ACC112 (cell line): ENCODE measurements around the gene PGAP1.

Experiments used
- H2AFZ ChIP-seq: fragments of 200-600 bp; sonication (generic); one replicate; pipeline ENCODE4 v1.6.0; 2017; ENCODE audit warnings: antibody characterized with exemption, low read length; ENCODE audit not compliant: unreplicated experiment
- H3K27ac ChIP-seq: fragments of 200-600 bp; sonication (generic); 2 replicates; pipeline ENCODE4 v1.5.1; 2014; ENCODE audit warnings: low read depth, mild to moderate bottlenecking, antibody characterized with exemption, low read length, moderate library complexity
- H3K27me3 ChIP-seq: fragments of 200-600 bp; sonication (generic); 2 replicates; pipeline ENCODE4 v1.6.1; 2014; ENCODE audit warnings: mild to moderate bottlenecking, antibody characterized with exemption, low read length, moderate library complexity, mixed read lengths; ENCODE audit not compliant: insufficient read depth
- H3K36me3 ChIP-seq: fragments of 200-600 bp; sonication (generic); 2 replicates; pipeline ENCODE4 v1.6.1; 2016; ENCODE audit warnings: mild to moderate bottlenecking, antibody characterized with exemption, low read length, moderate library complexity, mixed read lengths; ENCODE audit not compliant: insufficient read depth
- H3K4me1 ChIP-seq: fragments of 200-600 bp; sonication (generic); one replicate; pipeline ENCODE4 v1.6.1; 2016; ENCODE audit warnings: low read length, mixed read lengths; ENCODE audit not compliant: insufficient read depth, unreplicated experiment, control insufficient read depth
- H3K4me3 ChIP-seq: fragments of 200-600 bp; sonication (generic); 2 replicates; pipeline ENCODE4 v1.5.1; 2014; ENCODE audit warnings: mild to moderate bottlenecking, low read depth, low read length
- H3K79me2 ChIP-seq: fragments of 200-600 bp; sonication (generic); one replicate; pipeline ENCODE4 v1.6.0; 2016; ENCODE audit warnings: low read length; ENCODE audit not compliant: control insufficient read depth, unreplicated experiment, insufficient read depth

PGAP1 gene

GRCh38 chr2:196846295-196846694 lies 80.2 kb downstream of the PGAP1 start:
- Histone ChIP-seq H3K27ac (no peak overlapping the region), H3K79me2 (no peaks in the 10 kb centered on the region), H3K27me3 (no peaks in the 10 kb centered on the region), H3K36me3 (peaks cover 3% of the 10 kb centered on the region; the same call in 1 of the 2 replicates), H3K4me1 (no peaks in the 10 kb centered on the region), H3K4me3 (no peak overlapping the region), H2AFZ (no peak overlapping the region)

GRCh38 chr2:196845371-196845770 lies 81.1 kb downstream of the PGAP1 start:
- Histone ChIP-seq H2AFZ (no peak overlapping the region), H3K4me1 (no peaks in the 10 kb centered on the region), H3K79me2 (no peaks in the 10 kb centered on the region), H3K4me3 (no peak overlapping the region), H3K36me3 (peaks cover 3% of the 10 kb centered on the region; the same call in 1 of the 2 replicates), H3K27ac (no peak overlapping the region), H3K27me3 (no peaks in the 10 kb centered on the region)

GRCh38 chr2:196840171-196840570 lies 86.3 kb downstream of the PGAP1 start:
- Histone ChIP-seq H3K79me2 (no peaks in the 10 kb centered on the region), H2AFZ (no peak overlapping the region), H3K27ac (no peak overlapping the region), H3K4me3 (no peak overlapping the region), H3K4me1 (no peaks in the 10 kb centered on the region), H3K27me3 (no peaks in the 10 kb centered on the region), H3K36me3 (peaks cover 3% of the 10 kb centered on the region; the same call in 1 of the 2 replicates)

GRCh38 chr2:196839574-196839973 lies 86.9 kb downstream of the PGAP1 start:
- Histone ChIP-seq H2AFZ (no peak overlapping the region), H3K36me3 (peaks cover 3% of the 10 kb centered on the region; the same call in 1 of the 2 replicates), H3K27ac (no peak overlapping the region), H3K4me1 (no peaks in the 10 kb centered on the region), H3K79me2 (no peaks in the 10 kb centered on the region), H3K27me3 (no peaks in the 10 kb centered on the region), H3K4me3 (no peak overlapping the region)

GRCh38 chr2:196836440-196836839 lies 90.1 kb downstream of the PGAP1 start:
- no peaks in the 10 kb centered on the region for H3K36me3 ChIP-seq
- H3K4me1 ChIP-seq: no peaks in the 10 kb centered on the region
- H3K27me3 ChIP-seq: no peaks in the 10 kb centered on the region
- no peak overlapping the region for H3K4me3 ChIP-seq
- no peak overlapping the region for H3K27ac ChIP-seq
- H2AFZ ChIP-seq: no peak overlapping the region
- no peaks in the 10 kb centered on the region for H3K79me2 ChIP-seq

- Histone ChIP-seq H3K27me3 (no peaks in the 10 kb centered on the region), H3K4me3 (no peak overlapping the region), H3K36me3 (no peaks in the 10 kb centered on the region), H2AFZ (no peak overlapping the region), H3K27ac (no peak overlapping the region), H3K4me1 (no peaks in the 10 kb centered on the region), H3K79me2 (no peaks in the 10 kb centered on the region)
These were observed 95.8 kb downstream of the PGAP1 start for GRCh38 chr2:196830701-196831100.

- Histone ChIP-seq H3K4me3 (no peak overlapping the region), H2AFZ (no peak overlapping the region), H3K27me3 (no peaks in the 10 kb centered on the region), H3K36me3 (no peaks in the 10 kb centered on the region), H3K79me2 (no peaks in the 10 kb centered on the region), H3K4me1 (peaks cover 16% of the 10 kb centered on the region), H3K27ac (no peak overlapping the region)
These were observed 99.2 kb downstream of the PGAP1 start for GRCh38 chr2:196827356-196827755.

- H3K4me3 ChIP-seq: no peak overlapping the region
- no peak overlapping the region for H2AFZ ChIP-seq
- H3K27ac ChIP-seq: peak overlapping the region; percentile 29
- no peaks in the 10 kb centered on the region for H3K27me3 ChIP-seq
- H3K4me1 ChIP-seq: peaks cover 16% of the 10 kb centered on the region
- no peaks in the 10 kb centered on the region for H3K79me2 ChIP-seq
- H3K36me3 ChIP-seq: no peaks in the 10 kb centered on the region
These were observed 102.6 kb downstream of the PGAP1 start for GRCh38 chr2:196823750-196824522.

- H3K27ac ChIP-seq: no peak overlapping the region
- no peaks in the 10 kb centered on the region for H3K27me3 ChIP-seq
- H3K4me3 ChIP-seq: no peak overlapping the region
- H3K4me1 ChIP-seq: peaks cover 16% of the 10 kb centered on the region
- H2AFZ ChIP-seq: no peak overlapping the region
- no peaks in the 10 kb centered on the region for H3K36me3 ChIP-seq
- no peaks in the 10 kb centered on the region for H3K79me2 ChIP-seq
These were observed 105.3 kb downstream of the PGAP1 start for GRCh38 chr2:196821195-196821594.

- Histone ChIP-seq H3K4me3 (no peak within 1 kb of the TSS), H3K27me3 (peaks cover 14% of the 10 kb centered on the region), H2AFZ (no peak within 1 kb of the TSS), H3K4me1 (no peaks in the 10 kb centered on the region), H3K36me3 (no peaks in the 10 kb centered on the region), H3K27ac (no peak within 1 kb of the TSS), H3K79me2 (no peaks in the 10 kb centered on the region)
These were observed 117.2 kb downstream of the PGAP1 start, which contains the start of gene C2orf66 for GRCh38 chr2:196809260-196809659. Gene C2orf66, minus strand, starts transcription at chr2:196809355. Its CDS starts 19 bp downstream, at chr2:196809336.

- Histone ChIP-seq H3K79me2 (no peaks in the 10 kb centered on the region), H3K36me3 (no peaks in the 10 kb centered on the region), H3K4me1 (no peaks in the 10 kb centered on the region), H2AFZ (no peak overlapping the region), H3K27me3 (peaks cover 14% of the 10 kb centered on the region), H3K27ac (no peak overlapping the region), H3K4me3 (no peak overlapping the region)
These were observed 118.3 kb downstream of the PGAP1 start for GRCh38 chr2:196808083-196808665.
